Skin of body (tissue), 2 donors: ENCODE data around the gene EGLN3. TPM values are rescaled to one million over a fixed set of nuclear protein-coding genes. Genes with fewer than 3 reads are reported as not detected.
A peak's percentile ranks its signal among the peaks of the same experiment; 100 is the strongest.
"Not testable (repeated sequence)": the region's sequence is repeated elsewhere in the genome, so short reads cannot be mapped to it uniquely, and the experiment has no call there.

ENCODE experiments used
- DNase-seq: peaks from one replicate; lab custom pipeline; 2025; lab: John Stamatoyannopoulos, UW
- total RNA-seq: library from RNA; depleted of rRNA; stranded (reverse); fragments of >200 nt; gene quantifications from one replicate; pipeline ENCODE4 v1.2.3, GENCODE V29; 2014

The EGLN3 gene
- 32.5 TPM for total RNA-seq

GRCh38 chr14:33950320-33951182 is at the start of gene EGLN3:
TSS of gene EGLN3 (minus strand) at chr14:33951074. CDS start at chr14:33950752, 322 bp downstream.
- DNase-seq, result peak; percentile 46

- DNase-seq, result no peak
Observed at GRCh38 chr14:34000396-34000795, 49.5 kb upstream of the EGLN3 start.

- DNase-seq, result no peak
Observed at GRCh38 chr14:33999771-34000291, 49.0 kb upstream of the EGLN3 start.

DNA sequence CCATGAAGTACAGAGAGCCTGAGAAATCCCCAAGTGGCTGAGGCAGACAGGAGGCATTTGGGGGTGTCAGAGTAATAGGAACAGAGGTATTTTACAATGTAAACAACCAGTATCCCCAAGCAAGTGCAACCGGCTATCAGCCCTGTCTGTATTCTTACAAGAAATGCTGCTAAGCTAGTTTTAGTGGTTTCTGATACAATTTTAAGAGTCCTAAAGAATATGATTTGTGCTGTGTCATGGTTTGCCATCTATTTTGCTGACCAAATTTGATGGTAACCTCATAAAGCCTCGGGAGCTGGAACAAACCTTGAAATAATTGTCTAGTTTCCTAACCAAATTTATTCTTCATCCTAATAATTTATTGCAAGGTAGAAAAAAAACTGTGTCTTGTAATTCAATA is 46.7 kb upstream of the EGLN3 start:
- DNase-seq, result no peak

DNA sequence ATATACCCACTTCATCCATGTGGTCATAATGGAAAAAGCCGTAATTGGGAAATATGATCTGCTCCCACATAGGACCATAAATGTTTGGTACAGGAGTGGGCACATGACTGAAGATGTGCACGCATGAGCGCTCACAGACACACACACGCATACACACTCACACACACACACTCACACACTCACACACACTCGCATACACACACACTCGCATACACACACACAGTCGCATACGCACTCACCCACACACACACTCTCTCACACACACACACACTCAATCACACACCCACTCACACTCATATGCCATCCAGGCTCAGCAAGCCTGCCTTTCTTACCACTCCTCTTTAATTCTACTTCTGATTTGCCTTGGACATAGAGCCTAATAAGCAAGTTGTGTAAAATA is 45.6 kb upstream of the EGLN3 start:
- DNase-seq, result no peak

DNA sequence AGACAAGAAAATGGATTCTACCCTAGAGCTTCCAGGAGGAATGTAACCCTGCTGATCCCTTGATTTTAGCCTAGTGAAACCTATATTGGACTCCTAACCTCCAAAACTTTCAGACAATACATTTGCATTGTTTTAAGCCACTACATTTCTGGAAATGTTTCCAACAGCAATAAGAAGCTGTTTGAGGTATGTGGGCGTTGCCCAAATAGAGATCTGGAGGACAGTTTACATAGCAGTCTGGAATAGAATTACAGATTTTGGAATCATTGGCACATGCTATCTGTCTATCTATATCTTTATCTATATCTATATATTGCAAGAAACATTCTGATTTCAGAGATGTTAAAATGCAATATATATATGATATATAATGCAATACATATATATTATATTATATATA is 42.4 kb upstream of the EGLN3 start:
- DNase-seq, result no peak

- DNase-seq, result no peak
Observed at GRCh38 chr14:33992274-33993007, 41.6 kb upstream of the EGLN3 start.

DNA sequence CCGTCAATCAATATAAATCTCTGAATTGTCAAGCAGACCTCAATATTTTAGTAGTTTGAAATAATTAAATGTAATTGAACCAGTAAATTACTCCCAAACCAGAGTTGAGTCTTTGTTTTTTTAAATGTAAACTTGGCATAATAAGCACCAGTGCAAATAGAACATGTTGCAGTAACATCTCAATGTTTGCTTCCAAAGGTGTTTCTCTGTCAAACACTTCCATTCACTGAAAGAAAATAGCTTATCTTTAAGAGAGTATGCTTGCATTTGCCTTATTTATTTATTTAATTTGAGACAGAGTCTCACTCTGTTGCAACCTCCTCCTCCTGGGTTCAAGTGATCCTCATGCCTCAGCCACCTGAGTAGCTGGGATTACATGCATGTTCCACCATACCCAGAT is 39.9 kb upstream of the EGLN3 start:
- DNase-seq, result no peak

- no peak for DNase-seq
Observed at GRCh38 chr14:33987565-33988080, 36.7 kb upstream of the EGLN3 start.

DNA sequence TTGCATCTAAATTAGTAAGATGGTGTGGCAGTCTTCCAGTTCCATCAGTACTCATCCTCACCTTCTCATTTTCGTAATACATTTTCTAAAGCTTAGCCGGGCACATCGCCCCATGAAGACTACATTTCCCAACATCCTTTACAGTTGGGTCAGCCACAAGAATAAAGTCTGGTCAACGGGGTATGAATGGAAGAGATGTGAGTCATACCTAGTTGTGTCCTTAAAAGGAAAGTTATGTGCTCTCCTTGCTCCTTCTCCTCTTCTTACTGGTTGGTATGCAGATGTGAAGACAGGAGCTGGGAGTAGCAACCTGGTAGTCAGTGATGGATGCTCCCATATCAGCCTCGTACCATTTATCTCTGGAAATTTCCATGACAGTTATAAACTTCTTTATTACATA is 35.9 kb upstream of the EGLN3 start:
- DNase-seq, result no peak

DNA sequence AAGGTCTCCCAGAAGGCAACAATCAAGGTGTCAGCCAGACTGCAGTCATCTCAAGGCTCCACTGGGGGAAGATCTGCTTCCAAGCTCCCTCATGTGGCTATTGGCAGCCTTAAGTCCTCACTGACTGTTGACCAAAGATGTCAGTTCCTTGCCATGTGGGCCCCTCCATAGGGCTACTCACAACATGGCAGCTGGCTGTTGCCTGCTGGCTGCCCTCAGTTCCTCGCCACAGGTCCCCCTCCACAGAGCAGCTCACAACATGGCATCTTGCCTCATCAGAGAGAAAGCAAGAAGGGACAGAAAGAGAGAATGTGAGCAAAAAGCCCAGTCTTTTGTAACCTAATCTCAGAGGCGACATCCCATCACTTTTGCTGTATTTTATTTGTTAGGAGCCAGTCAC is 34.4 kb upstream of the EGLN3 start:
- no peak for DNase-seq

DNA sequence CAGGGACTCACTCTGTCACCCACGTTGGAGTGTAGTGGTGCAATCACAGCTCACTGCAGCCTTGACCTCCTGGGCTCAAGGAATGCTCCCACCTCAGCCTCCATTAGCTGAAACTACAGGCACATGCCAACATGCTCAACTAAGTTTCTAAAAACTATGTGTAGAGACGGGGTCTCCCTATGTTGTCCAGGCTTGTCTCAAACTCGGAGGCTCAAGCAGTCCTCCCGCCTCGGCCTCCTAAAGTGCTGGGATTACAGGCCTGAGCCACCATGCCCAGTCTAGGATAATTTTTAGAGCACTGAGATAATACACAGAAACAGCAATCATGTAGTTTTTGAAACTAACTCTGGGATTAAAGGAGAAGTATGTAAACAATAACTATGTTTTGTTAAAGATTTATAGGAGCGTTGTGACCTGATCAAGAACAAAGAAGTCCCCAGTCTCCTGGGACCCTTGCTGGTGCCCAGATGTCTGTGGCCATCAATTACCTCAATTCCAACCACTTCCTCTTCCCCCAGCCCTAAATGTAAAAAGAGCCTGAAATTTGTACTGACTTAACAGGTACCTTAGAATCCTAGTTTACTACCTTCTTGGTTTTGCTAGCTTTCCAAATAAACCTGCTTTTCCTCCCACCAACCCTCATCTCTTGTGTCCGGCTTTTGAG is 28.9 kb upstream of the EGLN3 start:
- no peak for DNase-seq

- DNase-seq, result peak; percentile 20
Observed at GRCh38 chr14:33978892-33979612, 28.2 kb upstream of the EGLN3 start.

DNA sequence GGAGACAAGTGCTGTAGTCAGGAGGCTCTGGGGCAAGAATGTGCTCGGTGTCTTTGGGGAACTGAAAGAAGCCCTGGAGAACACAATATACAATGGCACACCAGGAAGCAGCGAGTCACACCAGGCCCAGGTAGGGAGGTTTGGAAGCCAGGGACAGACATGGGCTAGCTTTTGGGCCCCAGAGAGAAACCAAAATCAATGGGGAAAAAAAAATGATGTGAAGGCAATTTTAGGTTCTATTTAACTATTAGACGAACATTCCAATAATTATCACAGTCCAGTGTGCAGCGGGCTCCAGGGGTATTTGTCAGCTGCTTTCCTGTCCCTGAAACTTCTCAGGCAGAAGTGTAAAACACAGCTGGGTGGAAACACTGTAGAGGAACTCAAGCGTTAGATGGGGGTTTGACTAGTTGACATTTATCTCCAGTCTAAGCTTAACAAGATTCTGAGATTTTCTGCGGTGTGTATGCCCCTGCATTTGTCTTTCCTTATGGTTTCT is 21.8 kb upstream of the EGLN3 start:
- no peak for DNase-seq

GRCh38 chr14:33969846-33970245 is 19.0 kb upstream of the EGLN3 start:
- DNase-seq, result not testable (repeated sequence)

- no peak for DNase-seq
Observed at GRCh38 chr14:33968722-33969121, 17.8 kb upstream of the EGLN3 start.

DNA sequence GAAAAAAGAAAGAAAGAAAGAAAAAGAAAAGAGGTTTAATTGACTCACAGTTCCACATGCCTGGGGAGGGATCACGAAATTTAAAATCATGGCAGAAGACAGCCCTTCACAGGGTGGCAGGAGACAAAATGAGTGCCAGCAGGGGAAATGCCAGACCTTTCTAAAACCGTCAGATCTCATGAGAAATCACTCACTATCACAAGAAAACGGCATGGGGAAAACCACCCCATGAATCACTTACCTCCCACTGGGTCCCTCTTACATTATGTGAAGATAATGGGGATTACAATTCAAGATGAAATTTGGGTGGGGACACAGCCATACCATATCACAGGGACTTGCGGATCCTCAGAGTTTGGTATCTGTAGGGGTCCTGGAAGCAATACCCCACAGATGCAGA is 16.3 kb upstream of the EGLN3 start:
- no peak for DNase-seq

GRCh38 chr14:33966276-33966675 is 15.4 kb upstream of the EGLN3 start:
- DNase-seq, result no peak

GRCh38 chr14:33964599-33965317 is 13.9 kb upstream of the EGLN3 start:
- no peak for DNase-seq

DNA sequence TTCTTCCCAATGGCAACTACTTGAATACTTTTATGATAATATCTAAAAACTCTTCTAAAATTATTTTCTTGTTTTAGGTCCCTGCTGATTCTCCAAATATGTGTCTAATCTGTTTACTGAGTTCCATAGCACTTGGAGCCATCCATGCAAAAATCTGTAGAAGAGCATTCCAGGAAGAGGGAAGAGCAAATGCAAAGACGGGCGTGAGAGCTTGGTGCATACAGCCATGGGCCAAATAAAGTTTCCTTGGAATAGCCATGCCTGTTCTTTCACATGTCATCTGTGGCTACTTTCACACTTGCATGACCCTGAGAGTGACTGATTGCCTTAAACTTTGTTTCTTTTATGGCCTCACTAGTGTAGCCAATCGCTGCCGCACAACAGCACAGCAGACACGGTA is 13.0 kb upstream of the EGLN3 start:
- no peak for DNase-seq
